Esophagus muscularis mucosa (tissue), 4 donors: ENCODE data around the gene CENPP. TPM values are rescaled to one million over a fixed set of nuclear protein-coding genes. Genes with fewer than 3 reads are reported as not detected.

Source experiments
- DNase-seq: peaks from one replicate; pipeline ENCODE4 v3.0.0-alpha.2; 2017; ENCODE audit errors: extremely low spot score
- H3K27ac ChIP-seq, 4 donors: fragments of 200-600 bp; sonication (generic); replicated peaks in 1 of 4; 1 replicate in 3 of 4; 2 replicates in 1 of 4; pipeline ENCODE4 v1.5.1; 2016 to 2019; ENCODE audit warnings: mild to moderate bottlenecking in 1 of 4
- H3K27me3 ChIP-seq, 4 donors: fragments of 200-600 bp; sonication (generic); one replicate each; pipeline versions ENCODE4 v1.5.1 to v1.6.0; 2016 to 2019
- H3K36me3 ChIP-seq, 4 donors: fragments of 200-600 bp; sonication (generic); one replicate each; pipeline ENCODE4 v1.5.1; 2016 to 2019
- H3K4me1 ChIP-seq, 4 donors: fragments of 200-600 bp; sonication (generic); one replicate each; pipeline ENCODE4 v1.5.1; 2016 to 2019
- H3K4me3 ChIP-seq, 4 donors: fragments of 200-600 bp; sonication (generic); 1 replicate in 2 of 4; 2 replicates in 2 of 4; pipeline ENCODE4 v1.5.1; 2016 to 2019; ENCODE audit warnings: mild to moderate bottlenecking in 4 of 4, moderate library complexity in 1 of 4
- H3K9me3 ChIP-seq, 4 donors: fragments of 200-600 bp; sonication (generic); 1 replicate in 3 of 4; 2 replicates in 1 of 4; pipeline ENCODE4 v1.5.1; 2016 to 2019
- CTCF ChIP-seq, 3 experiments: fragments of 200-600 bp in 2 of 3; fragments of 450-650 bp in 1 of 3; sonication (generic) in 2 of 3; IDR thresholded peaks; one replicate each; pipeline ENCODE4 v1.5.1; 2017 to 2019; ENCODE audit warnings: antibody characterized with exemption in 3 of 3, mild to moderate bottlenecking in 2 of 3, moderate library complexity in 1 of 3
- EP300 ChIP-seq: sonication (generic); formaldehyde crosslinking; IDR thresholded peaks from one replicate; pipeline ENCODE4 v1.6.1; 2017; ENCODE audit warnings: antibody characterized with exemption
- POLR2A ChIP-seq: fragments of 450-650 bp; IDR thresholded peaks from one replicate; pipeline ENCODE4 v1.6.1; 2017; ENCODE audit warnings: antibody characterized with exemption, moderate library complexity, mild to moderate bottlenecking, low read depth
- POLR2AphosphoS5 ChIP-seq, 2 donors: sonication (generic); formaldehyde crosslinking; IDR thresholded peaks; one replicate each; pipeline ENCODE4 v1.6.1; 2017; ENCODE audit warnings: antibody characterized with exemption in 2 of 2
- whole genome bisulfite sequencing: methylation state at CpG from one replicate; pipeline ENCODE4 v1.1.5; 2018; 5-methylcytosine and 5-hydroxymethylcytosine counted together
- intact Hi-C: fragments of 100-400 bp; cut with DNase I; formaldehyde crosslinking; loops from one replicate; pipeline ENCODE4 v1.15.1; 2023
- total RNA-seq, 4 donors: library from RNA; depleted of rRNA; stranded (reverse); fragments of >200 nt; gene quantifications; one replicate each; pipeline versions ENCODE4 v1.1.0 to v1.2.1, GENCODE V29; 2016

CENPP gene
- total RNA-seq, 4 donors from 2014 or later: 1.0 to 5.8 (median 2.0) TPM

- Histone ChIP-seq H3K36me3 (no peaks in the 10 kb centered on the region), H3K4me3 (no peak overlapping the region), H3K27ac (peak overlapping the region; percentile 72 to 80 (median 78)), H3K27me3 (no peaks in the 10 kb centered on the region), H3K4me1 (peaks cover 22 to 76% (median 69%) of the 10 kb centered on the region in 4 donors), H3K9me3 (no peaks in the 10 kb centered on the region)
- intact Hi-C loops: loop anchor here (5.0 kb wide), 1 partner anchor 115 kb away; no protein-coding TSS in a partner anchor
- 58% methylated on average over 5 of the region's 5 CpGs for WGBS
- no peak for DNase-seq
- TF ChIP-seq CTCF (IDR thresholded peaks at IDR 0.05) (peak in 1 of 3 experiments; percentile 35), EP300 (no peak), POLR2A (no peak), POLR2AphosphoS5 (IDR thresholded peaks at IDR 0.05) (peak; percentile 65 to 71)
These were observed 176.1 kb downstream of the CENPP start for GRCh38 chr9:92501671-92502393.

GRCh38 chr9:92503156-92503555 is 177.4 kb downstream of the CENPP start:
- H3K4me3 ChIP-seq: no peak overlapping the region
- TF ChIP-seq POLR2A (no peak), CTCF (IDR thresholded peaks at IDR 0.05) (no peak), EP300 (no peak), POLR2AphosphoS5 (IDR thresholded peaks at IDR 0.05) (no peak)
- WGBS: 80% methylated on average over 2 of the region's 2 CpGs
- no peaks in the 10 kb centered on the region for H3K36me3 ChIP-seq
- H3K4me1 ChIP-seq: peaks cover 32 to 88% (median 82%) of the 10 kb centered on the region in 4 donors
- no peak for DNase-seq
- peak overlapping the region in 3 of 4 donors; percentile 79 to 88 (median 80) for H3K27ac ChIP-seq
- no peaks in the 10 kb centered on the region for H3K27me3 ChIP-seq
- intact Hi-C loops: loop anchor here (5.0 kb wide), 1 partner anchor 114 kb away; no protein-coding TSS in a partner anchor
- H3K9me3 ChIP-seq: no peaks in the 10 kb centered on the region

GRCh38 chr9:92504881-92505280 is 179.1 kb downstream of the CENPP start:
- TF ChIP-seq CTCF (IDR thresholded peaks at IDR 0.05) (no peak), POLR2AphosphoS5 (IDR thresholded peaks at IDR 0.05) (no peak), POLR2A (no peak), EP300 (no peak)
- DNase-seq: no peak
- intact Hi-C loops: loop anchor here (5.0 kb wide), 2 partner anchors 112 to 127 kb away; no protein-coding TSS in a partner anchor
- no peaks in the 10 kb centered on the region for H3K36me3 ChIP-seq
- H3K4me3 ChIP-seq: no peak overlapping the region
- peaks cover 27 to 85% (median 80%) of the 10 kb centered on the region in 4 donors for H3K4me1 ChIP-seq
- WGBS: 93% methylated on average over 2 of the region's 2 CpGs
- no peaks in the 10 kb centered on the region for H3K27me3 ChIP-seq
- no peaks in the 10 kb centered on the region for H3K9me3 ChIP-seq
- peak overlapping the region; percentile 80 to 88 (median 83) for H3K27ac ChIP-seq

GRCh38 chr9:92506184-92506857 is 180.6 kb downstream of the CENPP start:
- TF ChIP-seq POLR2A (no peak), POLR2AphosphoS5 (IDR thresholded peaks at IDR 0.05) (peak; percentile 54 to 75), CTCF (IDR thresholded peaks at IDR 0.05) (no peak), EP300 (no peak)
- no peaks in the 10 kb centered on the region for H3K9me3 ChIP-seq
- H3K36me3 ChIP-seq: no peaks in the 10 kb centered on the region
- H3K4me3 ChIP-seq: no peak overlapping the region
- 24% methylated on average over 3 of the region's 3 CpGs for WGBS
- no peaks in the 10 kb centered on the region for H3K27me3 ChIP-seq
- intact Hi-C loops: loop anchor here (5.0 kb wide), 1 partner anchor 126 kb away; no protein-coding TSS in a partner anchor
- H3K4me1 ChIP-seq: peaks cover 24 to 77% (median 73%) of the 10 kb centered on the region in 4 donors
- H3K27ac ChIP-seq: peak overlapping the region; percentile 80 to 88 (median 83)
- DNase-seq: no peak
